HepG2 (cell line): Measurements from ENCODE around the gene JMJD6. TPM values are rescaled to one million over a fixed set of nuclear protein-coding genes. Genes with fewer than 3 reads are reported as not detected.

Experiments
- FOXA3 ChIP-seq: IDR thresholded peaks from 2 replicates; pipeline ENCODE4 v1.6.1; 2016; ENCODE audit warnings: missing genetic modification reagents, missing compliant biosample characterization
- KLF9 ChIP-seq: IDR thresholded peaks from 2 replicates; pipeline ENCODE4 v1.6.1; 2016; ENCODE audit warnings: low read depth
- NFE2L2 ChIP-seq: fragments of 150-350 bp; IDR thresholded peaks from 2 replicates; pipeline ENCODE4 v1.6.1; 2014; ENCODE audit warnings: low read length
- RAD21 ChIP-seq: fragments of 450-650 bp; formaldehyde crosslinking; IDR thresholded peaks from 2 replicates; pipeline ENCODE4 v1.5.0; 2020; ENCODE audit warnings: mild to moderate bottlenecking
- ZNF17 ChIP-seq: sonication (generic); formaldehyde crosslinking; IDR thresholded peaks from 2 replicates; pipeline ENCODE4 v1.5.0; 2020; ENCODE audit warnings: mild to moderate bottlenecking, missing genetic modification reagents
- ZNF282 ChIP-seq: fragments of 450-650 bp; IDR thresholded peaks from 2 replicates; pipeline ENCODE4 v1.6.1; 2018; ENCODE audit not compliant: partially characterized antibody
- ZNF572 ChIP-seq: sonication (generic); formaldehyde crosslinking; IDR thresholded peaks from 2 replicates; pipeline ENCODE4 v1.5.1; 2020; ENCODE audit warnings: mild to moderate bottlenecking, missing genetic modification reagents
- ZNF737 ChIP-seq: sonication (generic); formaldehyde crosslinking; IDR thresholded peaks from 2 replicates; pipeline ENCODE4 v1.5.0; 2020; ENCODE audit warnings: missing genetic modification reagents, mild to moderate bottlenecking, borderline replicate concordance
- polyA plus RNA-seq, 8 experiments: library from polyadenylated mRNA; depleted of rRNA in 3 of 8; stranded (reverse) in 7 of 8; unstranded in 1 of 8; fragments of >200 nt; fragmentation: Illumina TruSeq in 4 of 8; extraction: Trizol in 4 of 8; gene quantifications; 2 replicates each; pipeline versions ENCODE4 v1.2.1 to v1.2.3, GENCODE V29; 2011 to 2016; ENCODE audit warnings: low read depth in 4 of 8, missing spikeins in 1 of 8, mixed read lengths in 1 of 8; ENCODE audit not compliant: insufficient read depth in 1 of 8
- total RNA-seq, 5 experiments: library from RNA; depleted of rRNA; stranded (reverse); fragments of >200 nt; fragmentation: Illumina TruSeq; extraction: Trizol; gene quantifications; 2 replicates each; pipeline ENCODE4 v1.2.3, GENCODE V29; 2016; ENCODE audit warnings: low read depth in 1 of 5
- TF ChIP-seq, protein P1 (sequence below): sonication (generic); formaldehyde crosslinking; IDR thresholded peaks from 2 replicates; pipeline ENCODE4 v1.5.1; 2020; ENCODE audit warnings: mild to moderate bottlenecking, missing genetic modification reagents, moderate library complexity
- TF ChIP-seq, protein P2 (sequence below): sonication (generic); formaldehyde crosslinking; IDR thresholded peaks from 2 replicates; pipeline ENCODE4 v1.9.0; 2021; ENCODE audit warnings: mild to moderate bottlenecking, missing genetic modification reagents
- TF ChIP-seq, protein P3 (sequence below): sonication (generic); formaldehyde crosslinking; IDR thresholded peaks from 2 replicates; pipeline ENCODE4 v1.9.0; 2022; ENCODE audit warnings: missing genetic modification reagents, mild to moderate bottlenecking, borderline replicate concordance
- TF ChIP-seq, protein P4 (sequence below): sonication (generic); formaldehyde crosslinking; conservative IDR thresholded peaks from 2 replicates; pipeline ENCODE4 v1.4.0; 2020; ENCODE audit warnings: mild to moderate bottlenecking, missing genetic modification reagents, moderate library complexity

JMJD6 gene
- total and polyA plus RNA-seq, 2 of the 13 experiments (the other 11 are each of a cell fraction or from before 2014, with no cell fraction given) = 33.6 to 41.0 TPM

DNA sequence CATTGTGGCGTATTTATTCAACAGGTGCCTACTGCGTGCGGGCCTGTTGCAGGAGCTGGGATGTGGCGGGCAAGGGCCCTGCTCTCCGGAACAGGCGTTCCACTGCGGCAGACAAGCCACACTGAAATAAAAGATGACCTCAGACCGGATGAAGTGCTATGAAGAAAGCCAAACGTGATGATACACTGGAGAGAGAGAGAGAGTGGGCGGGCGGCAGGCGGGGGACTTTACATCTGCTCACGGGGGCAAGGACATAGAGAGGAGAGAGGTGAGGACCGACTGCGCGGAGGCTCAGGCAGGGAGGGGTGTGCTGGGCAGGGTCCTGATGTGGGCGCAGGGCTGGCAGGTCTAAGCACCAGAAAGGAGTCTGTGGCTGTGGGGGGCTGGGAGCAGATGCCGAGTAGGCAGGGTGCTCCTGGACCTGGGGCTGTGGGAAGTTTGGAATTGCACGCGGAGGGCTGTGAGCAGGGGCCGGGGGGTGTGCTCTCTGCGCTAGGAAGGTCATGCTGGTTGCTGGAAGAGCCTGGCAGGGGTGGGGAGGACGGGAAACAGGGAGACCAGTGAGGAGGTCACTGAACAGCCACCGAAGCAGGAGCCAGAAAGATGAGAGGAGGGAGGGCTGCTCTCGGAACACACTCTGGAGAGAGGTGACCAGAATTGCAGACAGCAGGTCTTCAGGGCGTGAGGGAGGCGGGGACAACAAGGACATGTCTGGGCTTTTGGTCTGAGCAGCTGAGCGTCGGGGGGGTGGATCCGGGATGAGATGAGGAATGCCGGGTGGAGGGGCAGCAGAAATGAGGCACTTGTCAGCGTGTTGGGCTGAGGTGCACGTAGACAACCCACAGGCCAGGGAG is 25.6 kb downstream of the JMJD6 start (continued):
- TF ChIP-seq, protein P1, sequence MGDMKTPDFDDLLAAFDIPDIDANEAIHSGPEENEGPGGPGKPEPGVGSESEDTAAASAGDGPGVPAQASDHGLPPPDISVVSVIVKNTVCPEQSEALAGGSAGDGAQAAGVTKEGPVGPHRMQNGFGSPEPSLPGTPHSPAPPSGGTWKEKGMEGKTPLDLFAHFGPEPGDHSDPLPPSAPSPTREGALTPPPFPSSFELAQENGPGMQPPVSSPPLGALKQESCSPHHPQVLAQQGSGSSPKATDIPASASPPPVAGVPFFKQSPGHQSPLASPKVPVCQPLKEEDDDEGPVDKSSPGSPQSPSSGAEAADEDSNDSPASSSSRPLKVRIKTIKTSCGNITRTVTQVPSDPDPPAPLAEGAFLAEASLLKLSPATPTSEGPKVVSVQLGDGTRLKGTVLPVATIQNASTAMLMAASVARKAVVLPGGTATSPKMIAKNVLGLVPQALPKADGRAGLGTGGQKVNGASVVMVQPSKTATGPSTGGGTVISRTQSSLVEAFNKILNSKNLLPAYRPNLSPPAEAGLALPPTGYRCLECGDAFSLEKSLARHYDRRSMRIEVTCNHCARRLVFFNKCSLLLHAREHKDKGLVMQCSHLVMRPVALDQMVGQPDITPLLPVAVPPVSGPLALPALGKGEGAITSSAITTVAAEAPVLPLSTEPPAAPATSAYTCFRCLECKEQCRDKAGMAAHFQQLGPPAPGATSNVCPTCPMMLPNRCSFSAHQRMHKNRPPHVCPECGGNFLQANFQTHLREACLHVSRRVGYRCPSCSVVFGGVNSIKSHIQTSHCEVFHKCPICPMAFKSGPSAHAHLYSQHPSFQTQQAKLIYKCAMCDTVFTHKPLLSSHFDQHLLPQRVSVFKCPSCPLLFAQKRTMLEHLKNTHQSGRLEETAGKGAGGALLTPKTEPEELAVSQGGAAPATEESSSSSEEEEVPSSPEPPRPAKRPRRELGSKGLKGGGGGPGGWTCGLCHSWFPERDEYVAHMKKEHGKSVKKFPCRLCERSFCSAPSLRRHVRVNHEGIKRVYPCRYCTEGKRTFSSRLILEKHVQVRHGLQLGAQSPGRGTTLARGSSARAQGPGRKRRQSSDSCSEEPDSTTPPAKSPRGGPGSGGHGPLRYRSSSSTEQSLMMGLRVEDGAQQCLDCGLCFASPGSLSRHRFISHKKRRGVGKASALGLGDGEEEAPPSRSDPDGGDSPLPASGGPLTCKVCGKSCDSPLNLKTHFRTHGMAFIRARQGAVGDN = peak; percentile 97
- TF ChIP-seq ZNF17 (no peak), KLF9 (CRISPR knock-in tag) (0 out of 2 replicates have a peak, but pooled peaks have one; percentile 73), ZNF282 (no peak), ZNF737 (CRISPR knock-in tag) (0 out of 2 replicates have a peak, but pooled peaks have one; percentile 85), FOXA3 (CRISPR knock-in tag) (peak; percentile 25; the same call in 1 of the 2 replicates), RAD21 (CRISPR knock-in tag) (no peak), ZNF572 (peak; percentile 87), NFE2L2 (no peak)
- TF ChIP-seq, protein P2, sequence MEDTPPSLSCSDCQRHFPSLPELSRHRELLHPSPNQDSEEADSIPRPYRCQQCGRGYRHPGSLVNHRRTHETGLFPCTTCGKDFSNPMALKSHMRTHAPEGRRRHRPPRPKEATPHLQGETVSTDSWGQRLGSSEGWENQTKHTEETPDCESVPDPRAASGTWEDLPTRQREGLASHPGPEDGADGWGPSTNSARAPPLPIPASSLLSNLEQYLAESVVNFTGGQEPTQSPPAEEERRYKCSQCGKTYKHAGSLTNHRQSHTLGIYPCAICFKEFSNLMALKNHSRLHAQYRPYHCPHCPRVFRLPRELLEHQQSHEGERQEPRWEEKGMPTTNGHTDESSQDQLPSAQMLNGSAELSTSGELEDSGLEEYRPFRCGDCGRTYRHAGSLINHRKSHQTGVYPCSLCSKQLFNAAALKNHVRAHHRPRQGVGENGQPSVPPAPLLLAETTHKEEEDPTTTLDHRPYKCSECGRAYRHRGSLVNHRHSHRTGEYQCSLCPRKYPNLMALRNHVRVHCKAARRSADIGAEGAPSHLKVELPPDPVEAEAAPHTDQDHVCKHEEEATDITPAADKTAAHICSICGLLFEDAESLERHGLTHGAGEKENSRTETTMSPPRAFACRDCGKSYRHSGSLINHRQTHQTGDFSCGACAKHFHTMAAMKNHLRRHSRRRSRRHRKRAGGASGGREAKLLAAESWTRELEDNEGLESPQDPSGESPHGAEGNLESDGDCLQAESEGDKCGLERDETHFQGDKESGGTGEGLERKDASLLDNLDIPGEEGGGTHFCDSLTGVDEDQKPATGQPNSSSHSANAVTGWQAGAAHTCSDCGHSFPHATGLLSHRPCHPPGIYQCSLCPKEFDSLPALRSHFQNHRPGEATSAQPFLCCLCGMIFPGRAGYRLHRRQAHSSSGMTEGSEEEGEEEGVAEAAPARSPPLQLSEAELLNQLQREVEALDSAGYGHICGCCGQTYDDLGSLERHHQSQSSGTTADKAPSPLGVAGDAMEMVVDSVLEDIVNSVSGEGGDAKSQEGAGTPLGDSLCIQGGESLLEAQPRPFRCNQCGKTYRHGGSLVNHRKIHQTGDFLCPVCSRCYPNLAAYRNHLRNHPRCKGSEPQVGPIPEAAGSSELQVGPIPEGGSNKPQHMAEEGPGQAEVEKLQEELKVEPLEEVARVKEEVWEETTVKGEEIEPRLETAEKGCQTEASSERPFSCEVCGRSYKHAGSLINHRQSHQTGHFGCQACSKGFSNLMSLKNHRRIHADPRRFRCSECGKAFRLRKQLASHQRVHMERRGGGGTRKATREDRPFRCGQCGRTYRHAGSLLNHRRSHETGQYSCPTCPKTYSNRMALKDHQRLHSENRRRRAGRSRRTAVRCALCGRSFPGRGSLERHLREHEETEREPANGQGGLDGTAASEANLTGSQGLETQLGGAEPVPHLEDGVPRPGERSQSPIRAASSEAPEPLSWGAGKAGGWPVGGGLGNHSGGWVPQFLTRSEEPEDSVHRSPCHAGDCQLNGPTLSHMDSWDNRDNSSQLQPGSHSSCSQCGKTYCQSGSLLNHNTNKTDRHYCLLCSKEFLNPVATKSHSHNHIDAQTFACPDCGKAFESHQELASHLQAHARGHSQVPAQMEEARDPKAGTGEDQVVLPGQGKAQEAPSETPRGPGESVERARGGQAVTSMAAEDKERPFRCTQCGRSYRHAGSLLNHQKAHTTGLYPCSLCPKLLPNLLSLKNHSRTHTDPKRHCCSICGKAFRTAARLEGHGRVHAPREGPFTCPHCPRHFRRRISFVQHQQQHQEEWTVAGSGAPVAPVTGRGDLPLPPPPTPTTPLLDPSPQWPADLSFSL = no peak
- TF ChIP-seq, protein P3, sequence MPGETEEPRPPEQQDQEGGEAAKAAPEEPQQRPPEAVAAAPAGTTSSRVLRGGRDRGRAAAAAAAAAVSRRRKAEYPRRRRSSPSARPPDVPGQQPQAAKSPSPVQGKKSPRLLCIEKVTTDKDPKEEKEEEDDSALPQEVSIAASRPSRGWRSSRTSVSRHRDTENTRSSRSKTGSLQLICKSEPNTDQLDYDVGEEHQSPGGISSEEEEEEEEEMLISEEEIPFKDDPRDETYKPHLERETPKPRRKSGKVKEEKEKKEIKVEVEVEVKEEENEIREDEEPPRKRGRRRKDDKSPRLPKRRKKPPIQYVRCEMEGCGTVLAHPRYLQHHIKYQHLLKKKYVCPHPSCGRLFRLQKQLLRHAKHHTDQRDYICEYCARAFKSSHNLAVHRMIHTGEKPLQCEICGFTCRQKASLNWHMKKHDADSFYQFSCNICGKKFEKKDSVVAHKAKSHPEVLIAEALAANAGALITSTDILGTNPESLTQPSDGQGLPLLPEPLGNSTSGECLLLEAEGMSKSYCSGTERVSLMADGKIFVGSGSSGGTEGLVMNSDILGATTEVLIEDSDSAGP (CRISPR knock-in tag) = peak; percentile 71; the same call in 1 of the 2 replicates
- TF ChIP-seq, protein P4, sequence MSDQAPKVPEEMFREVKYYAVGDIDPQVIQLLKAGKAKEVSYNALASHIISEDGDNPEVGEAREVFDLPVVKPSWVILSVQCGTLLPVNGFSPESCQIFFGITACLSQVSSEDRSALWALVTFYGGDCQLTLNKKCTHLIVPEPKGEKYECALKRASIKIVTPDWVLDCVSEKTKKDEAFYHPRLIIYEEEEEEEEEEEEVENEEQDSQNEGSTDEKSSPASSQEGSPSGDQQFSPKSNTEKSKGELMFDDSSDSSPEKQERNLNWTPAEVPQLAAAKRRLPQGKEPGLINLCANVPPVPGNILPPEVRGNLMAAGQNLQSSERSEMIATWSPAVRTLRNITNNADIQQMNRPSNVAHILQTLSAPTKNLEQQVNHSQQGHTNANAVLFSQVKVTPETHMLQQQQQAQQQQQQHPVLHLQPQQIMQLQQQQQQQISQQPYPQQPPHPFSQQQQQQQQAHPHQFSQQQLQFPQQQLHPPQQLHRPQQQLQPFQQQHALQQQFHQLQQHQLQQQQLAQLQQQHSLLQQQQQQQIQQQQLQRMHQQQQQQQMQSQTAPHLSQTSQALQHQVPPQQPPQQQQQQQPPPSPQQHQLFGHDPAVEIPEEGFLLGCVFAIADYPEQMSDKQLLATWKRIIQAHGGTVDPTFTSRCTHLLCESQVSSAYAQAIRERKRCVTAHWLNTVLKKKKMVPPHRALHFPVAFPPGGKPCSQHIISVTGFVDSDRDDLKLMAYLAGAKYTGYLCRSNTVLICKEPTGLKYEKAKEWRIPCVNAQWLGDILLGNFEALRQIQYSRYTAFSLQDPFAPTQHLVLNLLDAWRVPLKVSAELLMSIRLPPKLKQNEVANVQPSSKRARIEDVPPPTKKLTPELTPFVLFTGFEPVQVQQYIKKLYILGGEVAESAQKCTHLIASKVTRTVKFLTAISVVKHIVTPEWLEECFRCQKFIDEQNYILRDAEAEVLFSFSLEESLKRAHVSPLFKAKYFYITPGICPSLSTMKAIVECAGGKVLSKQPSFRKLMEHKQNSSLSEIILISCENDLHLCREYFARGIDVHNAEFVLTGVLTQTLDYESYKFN (CRISPR knock-in tag) = peak; percentile 86
